ENCODE data around the gene GRM4.

GRM4 gene

GRCh38 chr6:33975661-33976436, 170.0 kb downstream of the GRM4 start:
- DNase-seq = no peak

DNA sequence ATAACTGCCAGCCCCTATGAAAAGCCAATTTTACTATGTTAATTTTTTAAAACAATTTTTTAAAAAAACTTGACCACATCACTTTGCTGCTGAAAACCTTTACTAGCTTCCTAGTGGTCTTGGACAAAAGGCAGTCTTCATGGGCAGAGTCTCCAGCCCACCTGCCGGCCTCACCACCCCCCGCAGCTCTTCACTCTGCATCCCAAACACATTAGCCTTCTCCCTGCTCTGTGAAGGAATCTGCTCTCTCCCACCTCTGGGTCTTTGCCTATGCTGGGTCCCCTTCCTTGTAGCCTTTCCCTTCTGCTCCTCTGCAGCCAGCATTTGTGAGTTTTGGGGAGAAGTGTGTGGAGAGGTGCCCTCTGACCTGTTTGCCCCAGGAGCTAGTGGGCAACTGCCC, 171.4 kb downstream of the GRM4 start:
- no peak for DNase-seq

DNA sequence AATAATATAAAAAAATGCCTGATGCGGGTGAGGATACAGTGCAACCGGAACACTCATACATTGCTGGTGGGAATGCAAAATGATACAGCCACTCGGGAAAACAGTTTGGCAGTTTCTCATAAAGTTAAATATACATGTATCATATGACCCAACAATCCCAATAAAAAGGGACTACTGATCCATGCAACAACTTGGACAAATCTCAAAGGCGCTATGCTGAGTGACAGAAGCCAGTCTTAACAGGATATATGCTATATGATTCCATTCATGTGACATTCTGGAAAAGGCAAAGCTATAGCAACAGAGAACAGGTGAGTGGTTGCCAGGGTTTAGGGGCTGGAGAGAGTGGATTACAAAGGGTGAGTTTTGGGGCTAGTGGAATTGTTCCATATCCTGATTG, 171.9 kb downstream of the GRM4 start:
- DNase-seq = no peak

GRCh38 chr6:33971580-33971979, 174.3 kb downstream of the GRM4 start:
- DNase-seq = no peak

Data from activated gamma-delta T cell (primary cell).